HepG2 (cell line): ENCODE results near the gene SLC22A7.

Experiments used
- ELF4 ChIP-seq: sonication (generic); formaldehyde crosslinking; IDR thresholded peaks from 2 replicates; pipeline ENCODE4 v1.5.0; 2020; ENCODE audit warnings: missing genetic modification reagents, mild to moderate bottlenecking, moderate library complexity, borderline replicate concordance
- EP300 ChIP-seq, 3 experiments: sonication (generic) in 1 of 3; formaldehyde crosslinking in 1 of 3; IDR thresholded peaks; 2 replicates each; pipeline versions ENCODE4 v1.5.1 to v1.6.1; 2011 to 2020; ENCODE audit warnings: low read depth in 2 of 3, low read length in 2 of 3, borderline replicate concordance in 1 of 3, improper control_type of control experiment in 1 of 3, mild to moderate bottlenecking in 1 of 3, missing genetic modification reagents in 1 of 3, moderate library complexity in 1 of 3
- ESRRA ChIP-seq: sonication (generic); formaldehyde crosslinking; IDR thresholded peaks from 2 replicates; pipeline ENCODE4 v1.5.1; 2020; ENCODE audit warnings: mild to moderate bottlenecking, low read depth, missing genetic modification reagents
- GPN1 ChIP-seq: sonication (generic); formaldehyde crosslinking; IDR thresholded peaks from 2 replicates; pipeline ENCODE4 v1.5.1; 2020; ENCODE audit warnings: missing genetic modification reagents, borderline replicate concordance
- HMG20A ChIP-seq: IDR thresholded peaks from 2 replicates; pipeline ENCODE4 v1.6.1; 2016; ENCODE audit warnings: borderline replicate concordance
- HOXD1 ChIP-seq: sonication (generic); formaldehyde crosslinking; IDR thresholded peaks from 2 replicates; pipeline ENCODE4 v1.5.0; 2020; ENCODE audit warnings: missing genetic modification reagents
- ZNF124 ChIP-seq: sonication (generic); formaldehyde crosslinking; IDR thresholded peaks from 2 replicates; pipeline ENCODE4 v1.4.0; 2020; ENCODE audit warnings: missing genetic modification reagents
- TF ChIP-seq, protein P1 (sequence below), 2 experiments: sonication (generic) in 1 of 2; formaldehyde crosslinking in 1 of 2; IDR thresholded peaks; 2 replicates each; pipeline versions ENCODE4 v1.4.0 to v1.6.1; 2016 to 2020; ENCODE audit warnings: borderline replicate concordance in 1 of 2, low read depth in 1 of 2, mild to moderate bottlenecking in 1 of 2, missing genetic modification reagents in 1 of 2
- TF ChIP-seq, protein P2 (sequence below): sonication (generic); formaldehyde crosslinking; IDR thresholded peaks from 2 replicates; pipeline ENCODE4 v1.5.0; 2020; ENCODE audit warnings: mild to moderate bottlenecking, missing genetic modification reagents, moderate library complexity
- TF ChIP-seq, protein P3 (sequence below): sonication (generic); formaldehyde crosslinking; IDR thresholded peaks from 2 replicates; pipeline ENCODE4 v1.8.0; 2022; ENCODE audit warnings: low read depth, missing genetic modification reagents
- TF ChIP-seq, protein P4 (sequence below): sonication (generic); formaldehyde crosslinking; IDR thresholded peaks from 2 replicates; pipeline ENCODE4 v1.4.0; 2020; ENCODE audit warnings: mild to moderate bottlenecking, missing genetic modification reagents
- TF ChIP-seq, protein P5 (sequence below): IDR thresholded peaks from 2 replicates; pipeline ENCODE4 v1.6.1; 2012; ENCODE audit warnings: inconsistent platforms

DNA sequence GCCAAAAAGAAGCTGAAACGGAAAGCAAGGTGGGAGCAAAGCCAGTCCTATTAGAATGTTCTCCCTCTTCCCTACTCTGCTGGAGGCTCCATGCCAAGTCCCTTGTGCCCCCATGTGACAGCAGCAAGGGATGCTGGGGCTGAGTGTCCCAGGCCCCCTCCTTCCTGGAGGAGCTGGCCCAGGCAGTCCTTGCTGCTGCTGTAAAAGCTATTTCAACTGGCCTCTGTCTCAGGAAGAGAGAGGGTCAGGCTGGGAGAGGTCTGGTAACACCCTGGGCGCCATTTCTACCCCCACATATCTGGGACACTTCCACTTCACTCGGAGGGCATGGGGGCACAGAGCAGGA, 29.7 kb upstream of the SLC22A7 start:
- TF ChIP-seq GPN1 (CRISPR knock-in tag): no peak
- no peak for TF ChIP-seq HMG20A (CRISPR knock-in tag)
- no peak for TF ChIP-seq ESRRA
- no peak for TF ChIP-seq ELF4 (CRISPR knock-in tag)
- TF ChIP-seq, protein P1, sequence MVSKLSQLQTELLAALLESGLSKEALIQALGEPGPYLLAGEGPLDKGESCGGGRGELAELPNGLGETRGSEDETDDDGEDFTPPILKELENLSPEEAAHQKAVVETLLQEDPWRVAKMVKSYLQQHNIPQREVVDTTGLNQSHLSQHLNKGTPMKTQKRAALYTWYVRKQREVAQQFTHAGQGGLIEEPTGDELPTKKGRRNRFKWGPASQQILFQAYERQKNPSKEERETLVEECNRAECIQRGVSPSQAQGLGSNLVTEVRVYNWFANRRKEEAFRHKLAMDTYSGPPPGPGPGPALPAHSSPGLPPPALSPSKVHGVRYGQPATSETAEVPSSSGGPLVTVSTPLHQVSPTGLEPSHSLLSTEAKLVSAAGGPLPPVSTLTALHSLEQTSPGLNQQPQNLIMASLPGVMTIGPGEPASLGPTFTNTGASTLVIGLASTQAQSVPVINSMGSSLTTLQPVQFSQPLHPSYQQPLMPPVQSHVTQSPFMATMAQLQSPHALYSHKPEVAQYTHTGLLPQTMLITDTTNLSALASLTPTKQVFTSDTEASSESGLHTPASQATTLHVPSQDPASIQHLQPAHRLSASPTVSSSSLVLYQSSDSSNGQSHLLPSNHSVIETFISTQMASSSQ (IDR thresholded peaks at IDR 0.05; ENCODE audit: low read depth): no peak
- TF ChIP-seq, protein P1 (CRISPR knock-in tag; IDR thresholded peaks at IDR 0.05; ENCODE audit: borderline replicate concordance): no peak
- TF ChIP-seq EP300 (IDR thresholded peaks at IDR 0.05; ENCODE audit: low read depth in 2 of 2, low read length in 2 of 2): no peak
- TF ChIP-seq EP300 (CRISPR knock-in tag; IDR thresholded peaks at IDR 0.05; ENCODE audit: borderline replicate concordance): no peak
- TF ChIP-seq ZNF124: no peak
- TF ChIP-seq, protein P2, sequence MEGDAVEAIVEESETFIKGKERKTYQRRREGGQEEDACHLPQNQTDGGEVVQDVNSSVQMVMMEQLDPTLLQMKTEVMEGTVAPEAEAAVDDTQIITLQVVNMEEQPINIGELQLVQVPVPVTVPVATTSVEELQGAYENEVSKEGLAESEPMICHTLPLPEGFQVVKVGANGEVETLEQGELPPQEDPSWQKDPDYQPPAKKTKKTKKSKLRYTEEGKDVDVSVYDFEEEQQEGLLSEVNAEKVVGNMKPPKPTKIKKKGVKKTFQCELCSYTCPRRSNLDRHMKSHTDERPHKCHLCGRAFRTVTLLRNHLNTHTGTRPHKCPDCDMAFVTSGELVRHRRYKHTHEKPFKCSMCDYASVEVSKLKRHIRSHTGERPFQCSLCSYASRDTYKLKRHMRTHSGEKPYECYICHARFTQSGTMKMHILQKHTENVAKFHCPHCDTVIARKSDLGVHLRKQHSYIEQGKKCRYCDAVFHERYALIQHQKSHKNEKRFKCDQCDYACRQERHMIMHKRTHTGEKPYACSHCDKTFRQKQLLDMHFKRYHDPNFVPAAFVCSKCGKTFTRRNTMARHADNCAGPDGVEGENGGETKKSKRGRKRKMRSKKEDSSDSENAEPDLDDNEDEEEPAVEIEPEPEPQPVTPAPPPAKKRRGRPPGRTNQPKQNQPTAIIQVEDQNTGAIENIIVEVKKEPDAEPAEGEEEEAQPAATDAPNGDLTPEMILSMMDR: no peak
- TF ChIP-seq, protein P3, sequence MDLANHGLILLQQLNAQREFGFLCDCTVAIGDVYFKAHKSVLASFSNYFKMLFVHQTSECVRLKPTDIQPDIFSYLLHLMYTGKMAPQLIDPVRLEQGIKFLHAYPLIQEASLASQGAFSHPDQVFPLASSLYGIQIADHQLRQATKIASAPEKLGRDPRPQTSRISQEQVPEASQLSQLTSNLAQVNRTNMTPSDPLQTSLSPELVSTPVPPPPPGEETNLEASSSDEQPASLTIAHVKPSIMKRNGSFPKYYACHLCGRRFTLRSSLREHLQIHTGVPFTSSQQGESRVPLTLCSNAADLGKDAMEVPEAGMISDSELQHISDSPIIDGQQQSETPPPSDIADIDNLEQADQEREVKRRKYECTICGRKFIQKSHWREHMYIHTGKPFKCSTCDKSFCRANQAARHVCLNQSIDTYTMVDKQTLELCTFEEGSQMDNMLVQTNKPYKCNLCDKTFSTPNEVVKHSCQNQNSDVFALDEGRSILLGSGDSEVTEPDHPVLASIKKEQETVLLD: no peak
- TF ChIP-seq, protein P4, sequence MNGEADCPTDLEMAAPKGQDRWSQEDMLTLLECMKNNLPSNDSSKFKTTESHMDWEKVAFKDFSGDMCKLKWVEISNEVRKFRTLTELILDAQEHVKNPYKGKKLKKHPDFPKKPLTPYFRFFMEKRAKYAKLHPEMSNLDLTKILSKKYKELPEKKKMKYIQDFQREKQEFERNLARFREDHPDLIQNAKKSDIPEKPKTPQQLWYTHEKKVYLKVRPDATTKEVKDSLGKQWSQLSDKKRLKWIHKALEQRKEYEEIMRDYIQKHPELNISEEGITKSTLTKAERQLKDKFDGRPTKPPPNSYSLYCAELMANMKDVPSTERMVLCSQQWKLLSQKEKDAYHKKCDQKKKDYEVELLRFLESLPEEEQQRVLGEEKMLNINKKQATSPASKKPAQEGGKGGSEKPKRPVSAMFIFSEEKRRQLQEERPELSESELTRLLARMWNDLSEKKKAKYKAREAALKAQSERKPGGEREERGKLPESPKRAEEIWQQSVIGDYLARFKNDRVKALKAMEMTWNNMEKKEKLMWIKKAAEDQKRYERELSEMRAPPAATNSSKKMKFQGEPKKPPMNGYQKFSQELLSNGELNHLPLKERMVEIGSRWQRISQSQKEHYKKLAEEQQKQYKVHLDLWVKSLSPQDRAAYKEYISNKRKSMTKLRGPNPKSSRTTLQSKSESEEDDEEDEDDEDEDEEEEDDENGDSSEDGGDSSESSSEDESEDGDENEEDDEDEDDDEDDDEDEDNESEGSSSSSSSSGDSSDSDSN (CRISPR knock-in tag): no peak
- TF ChIP-seq HOXD1: no peak
- TF ChIP-seq, protein P5, sequence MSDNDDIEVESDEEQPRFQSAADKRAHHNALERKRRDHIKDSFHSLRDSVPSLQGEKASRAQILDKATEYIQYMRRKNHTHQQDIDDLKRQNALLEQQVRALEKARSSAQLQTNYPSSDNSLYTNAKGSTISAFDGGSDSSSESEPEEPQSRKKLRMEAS: no peak
